Uterus (tissue), 4 donors: ENCODE measurements around the gene TNS1. TPM values are rescaled to one million over a fixed set of nuclear protein-coding genes. Genes with fewer than 3 reads are reported as not detected.

ENCODE experiments used
- DNase-seq, 2 donors: peaks; one replicate each; pipeline ENCODE4 v3.0.0-alpha.2; 2019 to 2020
- H3K27ac ChIP-seq, 2 donors: fragments of 200-600 bp; sonication (generic); 1 replicate in 1 of 2; 2 replicates in 1 of 2; pipeline ENCODE4 v1.5.1; 2016 to 2018
- H3K27me3 ChIP-seq, 2 donors: fragments of 200-600 bp; sonication (generic); one replicate each; pipeline ENCODE4 v1.5.1; 2018 to 2019; ENCODE audit warnings: control low read depth in 1 of 2
- H3K36me3 ChIP-seq, 2 donors: fragments of 200-600 bp; sonication (generic); one replicate each; pipeline ENCODE4 v1.5.1; 2019; ENCODE audit warnings: control low read depth in 1 of 2
- H3K4me1 ChIP-seq, 2 donors: fragments of 200-600 bp; sonication (generic); one replicate each; pipeline ENCODE4 v1.5.1; 2018 to 2019; ENCODE audit warnings: control low read depth in 1 of 2
- H3K4me3 ChIP-seq, 2 donors: fragments of 200-600 bp; sonication (generic); 1 replicate in 1 of 2; 2 replicates in 1 of 2; pipeline ENCODE4 v1.5.1; 2018 to 2019; ENCODE audit warnings: mild to moderate bottlenecking in 1 of 2
- H3K9me3 ChIP-seq, 2 donors: fragments of 200-600 bp; sonication (generic); one replicate each; pipeline ENCODE4 v1.5.1; 2019; ENCODE audit warnings: control low read depth in 1 of 2
- POLR2A ChIP-seq, 2 donors: fragments of 450-650 bp; IDR thresholded peaks; one replicate each; pipeline ENCODE4 v1.6.1; 2016; ENCODE audit warnings: antibody characterized with exemption in 2 of 2, mild to moderate bottlenecking in 1 of 2, moderate library complexity in 1 of 2
- intact Hi-C: fragments of 100-400 bp; cut with DNase I; formaldehyde crosslinking; loops from one replicate; pipeline ENCODE4 v1.15.1; 2023; ENCODE audit warnings: low total_unique reads
- total RNA-seq, 4 donors: library from RNA; depleted of rRNA in 3 of 4; stranded (reverse); fragments of >200 nt in 3 of 4; gene quantifications; one replicate each; pipeline versions ENCODE4 v1.1.0 to v1.2.4, GENCODE V29; 2014 to 2023
- TF ChIP-seq, protein P1 (sequence below), 4 experiments: fragments of 200-600 bp in 2 of 4; fragments of 450-650 bp in 2 of 4; sonication (generic) in 2 of 4; IDR thresholded peaks; one replicate each; pipeline ENCODE4 v1.5.1; 2016 to 2019; ENCODE audit warnings: antibody characterized with exemption in 4 of 4, mild to moderate bottlenecking in 2 of 4, moderate library complexity in 1 of 4
- donor health status: DM: yes; HTN: yes; CAD: no.

TNS1 gene
- total RNA-seq, 4 donors from 2014 or later: 144 to 1,338 (median 313) TPM

DNA sequence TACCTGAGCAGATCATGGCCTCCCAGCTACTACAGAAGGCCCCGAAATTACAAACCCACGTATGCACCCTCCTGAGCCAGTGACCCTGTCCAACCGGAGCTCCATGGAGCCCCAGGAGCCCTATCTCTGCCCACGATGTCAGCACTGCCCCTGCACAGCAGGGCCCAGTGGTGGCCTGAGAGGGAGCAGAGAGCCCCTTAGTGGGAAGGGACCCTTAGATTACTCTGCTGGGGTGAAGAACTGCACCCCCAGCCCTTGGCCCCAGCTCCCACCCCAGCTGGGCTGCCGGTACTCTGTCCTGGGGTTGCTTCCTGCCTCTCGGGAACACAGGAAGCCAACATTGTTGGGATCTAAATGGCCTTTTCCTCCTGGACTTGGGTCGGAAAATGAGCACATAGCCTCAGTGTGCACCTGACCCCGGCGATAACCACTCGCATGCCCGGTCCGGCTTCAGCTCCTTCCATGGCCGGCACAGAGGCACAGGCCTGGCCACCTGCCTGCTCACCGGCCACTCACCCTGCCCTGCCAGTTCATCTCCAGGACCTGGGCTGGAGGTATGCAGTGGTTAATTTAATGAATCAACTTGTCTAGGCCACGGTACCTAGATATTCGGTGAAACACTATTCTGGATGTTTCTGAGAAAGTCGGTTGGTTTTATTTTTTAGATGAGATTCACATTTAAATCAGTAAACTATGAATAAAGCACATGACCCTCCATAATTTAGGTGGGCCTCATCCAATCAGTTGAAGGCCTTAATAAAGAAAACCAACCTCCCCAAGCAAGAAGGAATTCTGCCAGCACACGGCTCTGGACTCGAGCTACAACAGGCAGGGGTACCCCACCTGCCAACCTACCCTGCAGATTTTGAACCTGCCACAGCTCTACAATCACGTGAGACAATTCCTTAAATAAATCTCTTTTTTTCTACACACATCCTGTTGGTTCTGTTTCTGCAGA lies 19.2 kb downstream of the TNS1 start:
- Histone ChIP-seq H3K27ac (peak overlapping the region; percentile 44 to 50), H3K27me3 (no peaks in the 10 kb centered on the region), H3K4me1 (peaks cover 0 to 30% of the 10 kb centered on the region in 2 donors), H3K9me3 (no peaks in the 10 kb centered on the region), H3K36me3 (no peaks in the 10 kb centered on the region), H3K4me3 (no peak overlapping the region)
- peak in 1 of 2 donors; percentile 46 for DNase-seq
- TF ChIP-seq, protein P1, sequence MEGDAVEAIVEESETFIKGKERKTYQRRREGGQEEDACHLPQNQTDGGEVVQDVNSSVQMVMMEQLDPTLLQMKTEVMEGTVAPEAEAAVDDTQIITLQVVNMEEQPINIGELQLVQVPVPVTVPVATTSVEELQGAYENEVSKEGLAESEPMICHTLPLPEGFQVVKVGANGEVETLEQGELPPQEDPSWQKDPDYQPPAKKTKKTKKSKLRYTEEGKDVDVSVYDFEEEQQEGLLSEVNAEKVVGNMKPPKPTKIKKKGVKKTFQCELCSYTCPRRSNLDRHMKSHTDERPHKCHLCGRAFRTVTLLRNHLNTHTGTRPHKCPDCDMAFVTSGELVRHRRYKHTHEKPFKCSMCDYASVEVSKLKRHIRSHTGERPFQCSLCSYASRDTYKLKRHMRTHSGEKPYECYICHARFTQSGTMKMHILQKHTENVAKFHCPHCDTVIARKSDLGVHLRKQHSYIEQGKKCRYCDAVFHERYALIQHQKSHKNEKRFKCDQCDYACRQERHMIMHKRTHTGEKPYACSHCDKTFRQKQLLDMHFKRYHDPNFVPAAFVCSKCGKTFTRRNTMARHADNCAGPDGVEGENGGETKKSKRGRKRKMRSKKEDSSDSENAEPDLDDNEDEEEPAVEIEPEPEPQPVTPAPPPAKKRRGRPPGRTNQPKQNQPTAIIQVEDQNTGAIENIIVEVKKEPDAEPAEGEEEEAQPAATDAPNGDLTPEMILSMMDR (IDR thresholded peaks at IDR 0.05): no peak
- no peak for TF ChIP-seq POLR2A (IDR thresholded peaks at IDR 0.05)
- intact Hi-C loops: no loop called here

DNA sequence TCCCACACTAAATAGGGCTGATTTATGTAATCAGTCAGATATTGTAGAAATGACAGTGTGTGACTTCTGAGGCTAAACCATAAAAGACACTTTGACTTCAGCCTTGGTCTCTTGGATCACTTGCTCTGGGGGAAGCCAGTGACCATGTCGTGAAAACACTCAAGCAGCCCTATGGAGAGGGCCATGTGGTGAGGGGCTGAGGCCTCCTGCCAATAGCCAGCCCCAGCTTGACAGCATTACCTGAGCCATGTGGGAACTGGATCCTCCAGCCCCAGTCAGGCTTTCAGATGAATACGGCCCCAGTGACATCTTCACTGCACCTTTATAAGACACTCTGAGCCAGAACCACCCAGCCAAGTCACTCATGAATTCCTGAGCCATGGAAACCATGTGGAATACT lies 20.8 kb downstream of the TNS1 start:
- H3K4me1 ChIP-seq: peaks cover 0 to 17% of the 10 kb centered on the region in 2 donors
- intact Hi-C loops: no loop called here

DNA sequence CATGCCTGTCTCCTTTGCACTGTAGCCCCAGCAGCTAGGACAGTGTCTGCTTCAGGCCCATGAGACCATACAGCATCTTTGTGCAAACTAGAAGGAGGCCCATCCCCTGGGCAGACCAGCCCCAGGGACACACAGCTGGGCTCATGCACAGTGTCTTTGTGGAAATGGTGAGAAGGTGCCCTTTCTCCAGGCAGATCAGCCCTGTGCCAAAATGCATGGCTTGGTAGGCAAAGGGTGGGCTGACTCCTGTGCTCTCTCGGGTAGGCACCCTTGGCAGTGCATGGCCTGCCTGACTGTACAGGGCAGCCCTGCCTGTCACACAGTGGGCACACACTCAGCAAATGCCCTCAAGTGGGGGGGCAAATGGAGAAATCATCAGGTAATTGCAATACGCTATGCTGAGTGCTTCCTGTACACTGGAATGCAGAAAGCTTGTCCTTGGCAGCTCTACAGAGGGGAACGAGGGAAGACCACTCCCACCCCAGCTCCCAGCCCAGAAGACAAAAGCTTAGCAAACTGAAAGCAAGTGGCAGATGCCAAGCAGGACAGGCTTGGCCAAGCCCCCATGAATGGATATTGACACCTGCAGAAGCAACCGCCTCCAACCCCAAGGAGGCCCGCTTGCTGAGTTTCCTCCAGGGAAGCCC lies 21.6 kb downstream of the TNS1 start:
- Histone ChIP-seq H3K4me3 (no peak overlapping the region), H3K36me3 (no peaks in the 10 kb centered on the region), H3K27ac (peak overlapping the region; percentile 88 to 93), H3K27me3 (no peaks in the 10 kb centered on the region), H3K9me3 (no peaks in the 10 kb centered on the region), H3K4me1 (peaks cover 0 to 17% of the 10 kb centered on the region in 2 donors)
- no peak for TF ChIP-seq POLR2A (IDR thresholded peaks at IDR 0.05)
- TF ChIP-seq, protein P1 (IDR thresholded peaks at IDR 0.05): no peak
- peak in 1 of 2 donors; percentile 14 for DNase-seq
- intact Hi-C loops: no loop called here

More for the DNA sequence above, 20.8 kb downstream of the TNS1 start:
- Histone ChIP-seq H3K4me3 (no peak overlapping the region), H3K36me3 (no peaks in the 10 kb centered on the region), H3K9me3 (no peaks in the 10 kb centered on the region), H3K27me3 (no peaks in the 10 kb centered on the region), H3K27ac (peak overlapping the region; percentile 20 to 88)
- TF ChIP-seq, protein P1 (IDR thresholded peaks at IDR 0.05): no peak
- TF ChIP-seq POLR2A (IDR thresholded peaks at IDR 0.05): no peak
- peak in 1 of 2 donors; percentile 5 for DNase-seq

DNA sequence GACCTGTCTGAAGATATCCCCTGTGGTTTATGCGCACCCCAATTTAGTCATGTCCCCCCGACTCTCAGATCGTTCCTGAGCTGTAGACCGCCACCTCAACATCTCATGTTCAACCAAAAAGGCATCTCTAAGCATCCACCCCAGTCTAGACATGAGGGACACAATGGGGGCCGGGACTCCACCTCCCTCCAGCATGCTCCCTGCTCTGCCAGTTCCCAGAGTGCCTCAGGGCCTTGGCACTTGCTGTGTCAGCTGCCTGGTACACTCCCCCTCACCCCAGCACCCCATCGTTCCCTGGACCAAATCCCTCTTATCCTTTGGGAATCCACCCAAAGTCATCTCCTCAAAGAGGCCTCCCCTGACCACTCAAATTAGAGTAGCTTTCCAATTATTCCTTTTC lies 22.2 kb downstream of the TNS1 start:
- H3K27me3 ChIP-seq: no peaks in the 10 kb centered on the region
- DNase-seq: peak in 1 of 2 donors; percentile 33
- no peaks in the 10 kb centered on the region for H3K36me3 ChIP-seq
- H3K4me1 ChIP-seq: peaks cover 0 to 17% of the 10 kb centered on the region in 2 donors
- peak overlapping the region; percentile 88 to 93 for H3K27ac ChIP-seq
- H3K9me3 ChIP-seq: no peaks in the 10 kb centered on the region
- no peak overlapping the region for H3K4me3 ChIP-seq
- intact Hi-C loops: no loop called here
- TF ChIP-seq, protein P1 (IDR thresholded peaks at IDR 0.05): no peak
- TF ChIP-seq POLR2A (IDR thresholded peaks at IDR 0.05): no peak

DNA sequence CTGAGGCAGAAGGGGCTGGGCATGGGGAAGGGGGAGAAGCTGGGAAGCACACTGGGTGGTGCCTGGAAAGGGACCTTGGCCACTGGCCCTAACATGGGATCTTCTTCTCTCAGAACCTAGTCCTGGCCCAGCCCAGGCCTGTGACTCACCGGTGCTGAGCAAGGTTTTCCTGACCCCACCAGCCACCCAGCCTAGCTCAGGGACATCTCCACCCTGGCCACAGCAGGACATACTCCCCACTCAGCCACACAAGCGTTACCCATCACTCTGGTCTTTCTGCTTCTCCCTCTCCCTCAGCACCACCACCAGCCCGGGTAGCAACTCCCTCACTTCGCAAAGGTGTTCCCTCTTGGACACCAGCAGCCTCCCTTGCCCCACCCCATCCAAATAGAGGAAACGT lies 22.8 kb downstream of the TNS1 start:
- H3K4me1 ChIP-seq: peaks cover 0 to 17% of the 10 kb centered on the region in 2 donors
- H3K9me3 ChIP-seq: no peaks in the 10 kb centered on the region
- intact Hi-C loops: no loop called here
- no peaks in the 10 kb centered on the region for H3K36me3 ChIP-seq
- peak; percentile 63 to 75 for DNase-seq
- TF ChIP-seq POLR2A (IDR thresholded peaks at IDR 0.05): no peak
- TF ChIP-seq, protein P1 (IDR thresholded peaks at IDR 0.05): no peak
- H3K27ac ChIP-seq: peak overlapping the region; percentile 88 to 93
- peak overlapping the region in 1 of 2 donors; percentile 64 for H3K4me3 ChIP-seq
- no peaks in the 10 kb centered on the region for H3K27me3 ChIP-seq
